ENCODE measurements around the gene AUTS2.

AUTS2 gene

DNA sequence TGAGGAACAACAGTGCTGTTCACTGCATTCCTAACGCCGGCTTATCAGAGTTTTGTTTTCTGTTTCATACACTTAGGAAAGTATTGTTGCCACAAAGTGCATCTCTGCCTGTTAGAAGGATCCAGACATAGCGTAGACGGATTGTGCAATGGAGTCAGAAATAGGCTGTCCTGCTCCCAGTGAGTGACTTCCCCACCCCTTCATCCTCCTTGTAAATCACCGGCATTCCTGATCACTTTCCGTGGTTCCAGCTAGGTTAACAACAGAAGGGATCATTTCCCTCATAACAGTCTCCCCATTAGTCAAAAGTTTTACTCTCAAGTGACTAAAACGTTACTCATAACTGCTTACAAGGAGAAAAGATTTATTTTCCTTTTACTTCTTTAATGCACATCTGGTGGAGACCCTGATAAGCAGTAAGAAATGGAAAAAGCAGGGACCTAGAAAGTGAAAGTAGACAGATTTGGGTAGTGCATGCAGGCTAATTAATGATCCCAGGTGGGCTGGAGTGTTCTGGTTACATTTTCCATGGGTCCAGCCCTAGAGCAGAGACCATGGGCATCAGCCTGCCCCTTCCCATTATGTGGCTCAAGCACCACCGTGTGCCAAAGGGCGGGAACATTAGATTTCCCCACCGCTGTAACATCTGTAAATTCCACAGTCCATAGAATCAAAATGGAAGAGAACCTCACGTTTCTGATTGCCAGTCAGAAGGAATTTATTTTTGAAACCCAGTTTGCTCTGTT is 1138.6 kb downstream of the AUTS2 start:
- in situ Hi-C loops (cut with MboI; ENCODE audit: low sequenced_read_pairs): no loop called here

DNA sequence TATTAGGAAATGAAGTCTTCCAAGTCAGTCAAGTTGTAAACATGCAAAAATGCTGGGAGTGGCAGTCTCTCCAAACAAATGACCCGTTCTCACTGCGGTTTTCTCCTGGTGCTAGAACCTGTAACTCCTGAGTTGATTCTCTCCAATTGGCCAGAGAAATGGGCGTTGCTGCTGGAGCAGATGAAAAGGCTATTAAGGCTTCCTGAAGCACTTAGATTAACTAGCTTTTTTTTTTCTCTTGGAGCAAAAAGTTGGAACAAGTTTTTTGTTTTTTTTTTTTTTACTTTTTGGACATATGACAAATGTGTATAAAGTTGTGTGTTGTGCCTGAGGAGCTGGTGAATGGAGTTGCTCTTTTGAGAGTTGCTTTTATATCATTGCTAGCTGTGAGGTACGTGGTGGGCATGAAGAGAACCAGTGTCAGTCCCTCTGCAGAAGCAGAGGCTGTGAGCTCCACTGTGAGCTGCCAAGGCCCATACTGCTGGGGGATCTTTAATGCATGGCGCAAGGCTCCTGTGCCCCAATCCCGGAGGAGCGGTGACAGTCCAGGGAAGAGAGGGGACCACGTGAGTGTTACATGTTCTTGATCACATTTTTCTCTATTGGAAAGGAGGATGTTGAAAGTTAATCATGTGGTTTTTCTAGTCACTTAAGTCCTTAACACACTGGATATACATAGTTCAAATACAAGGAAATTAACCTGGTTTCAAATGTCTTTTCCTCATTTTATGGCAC is 1140.0 kb downstream of the AUTS2 start:
- in situ Hi-C loops (cut with MboI; ENCODE audit: low sequenced_read_pairs): no loop called here

DNA sequence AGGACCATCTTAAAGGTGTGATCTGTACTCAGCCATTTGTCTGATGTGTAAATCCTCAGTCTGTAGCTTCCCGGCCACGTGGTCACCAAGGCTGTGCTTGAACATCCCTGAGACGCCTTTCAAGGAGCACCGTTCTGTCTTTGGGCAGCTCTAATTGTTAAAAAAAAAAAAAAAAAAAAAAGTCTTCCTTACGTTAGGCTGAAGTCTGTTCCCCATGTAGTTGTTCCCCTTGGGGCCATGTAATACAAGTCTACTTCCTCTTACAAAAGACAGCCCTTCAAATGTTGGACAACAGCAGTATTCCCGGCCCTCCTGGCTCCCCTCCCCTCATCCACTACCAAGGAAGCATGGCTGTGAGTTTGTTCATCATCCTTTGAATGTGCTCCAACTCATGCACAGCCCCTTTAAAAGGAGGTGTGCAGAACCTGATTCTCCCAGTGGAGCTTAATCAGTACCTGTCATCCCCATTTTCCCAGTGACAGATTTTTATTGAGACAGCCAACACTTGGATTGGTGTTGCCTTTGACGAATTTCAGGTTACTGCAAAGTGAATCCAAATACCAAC is 1141.5 kb downstream of the AUTS2 start:
- in situ Hi-C loops (cut with MboI; ENCODE audit: low sequenced_read_pairs): no loop called here

DNA sequence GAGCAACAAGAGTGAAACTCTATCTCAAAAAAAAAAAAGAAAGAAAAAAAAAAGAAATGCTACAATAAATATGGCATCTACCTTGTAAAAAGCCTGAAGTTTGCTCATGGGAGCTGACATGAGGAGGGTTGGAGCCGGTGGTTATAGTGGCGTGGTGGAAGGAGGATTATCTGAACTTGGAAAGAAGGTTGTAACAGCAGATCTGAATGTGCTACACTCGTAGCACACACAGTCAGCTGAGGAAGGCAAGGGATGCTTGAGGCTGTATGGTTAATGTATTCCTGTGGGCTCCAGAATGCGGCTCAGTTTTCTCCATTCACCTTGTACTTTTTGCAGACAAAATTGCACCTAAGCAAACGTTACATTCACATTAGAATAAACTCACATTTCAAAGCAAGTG is 1143.4 kb downstream of the AUTS2 start:
- in situ Hi-C loops (cut with MboI; ENCODE audit: low sequenced_read_pairs): no loop called here

DNA sequence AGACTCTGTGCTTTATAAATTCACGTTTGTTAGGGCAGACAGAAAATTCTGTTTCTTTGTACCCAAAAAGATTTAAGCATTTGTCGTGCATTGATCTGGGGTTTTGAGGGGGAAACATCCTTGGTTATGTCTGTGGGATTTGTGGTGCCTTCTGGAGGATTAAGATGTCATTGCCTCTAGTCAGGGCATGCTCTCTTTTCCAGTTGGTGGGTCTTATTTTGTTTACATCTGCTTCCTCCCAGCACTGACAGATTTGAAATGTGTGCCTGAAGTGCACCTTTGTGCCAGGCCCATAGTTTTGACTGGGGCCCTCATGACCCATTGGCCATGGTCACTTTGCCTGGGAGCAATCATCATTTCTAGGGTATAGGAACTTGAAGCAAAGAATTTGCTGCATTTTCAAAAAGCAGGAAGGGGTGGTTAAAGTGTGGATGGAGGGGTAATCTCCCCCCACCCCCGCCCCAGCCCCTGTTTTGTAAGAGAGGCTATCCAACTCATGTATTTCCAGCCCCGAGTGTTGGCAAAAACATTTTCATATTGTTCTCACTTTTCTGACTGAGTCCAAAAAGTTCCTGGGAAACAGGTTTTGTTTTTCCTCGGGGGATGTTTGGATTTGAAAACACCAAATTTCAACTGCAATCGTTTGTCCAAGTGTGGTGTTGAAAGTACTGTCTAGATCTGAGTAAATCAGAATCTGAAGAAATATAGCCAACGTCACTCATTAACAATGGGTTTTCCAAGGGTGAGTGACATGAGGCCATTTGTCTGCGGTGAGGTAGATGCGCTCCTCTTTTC is 1145.5 kb downstream of the AUTS2 start:
- in situ Hi-C loops (cut with MboI; ENCODE audit: low sequenced_read_pairs): no loop called here

DNA sequence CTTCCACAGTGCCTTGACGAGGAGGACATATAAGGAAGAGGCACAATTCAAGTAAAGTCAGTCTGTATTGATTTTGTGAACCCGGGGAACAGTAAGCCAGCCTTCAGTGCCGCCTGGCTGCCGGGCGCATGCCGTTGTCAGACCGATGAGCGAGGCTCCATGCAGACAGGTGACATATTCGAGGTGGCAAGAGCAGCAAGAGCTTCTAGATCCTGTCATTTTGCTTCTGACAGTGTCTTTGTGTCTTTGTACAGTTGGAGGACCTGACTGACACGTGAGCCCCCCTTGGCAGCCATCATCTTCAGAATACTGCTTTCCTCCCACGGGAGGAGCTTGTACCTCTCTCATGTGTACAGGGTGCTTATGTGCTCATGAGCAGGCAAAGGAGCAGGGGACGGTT is 1146.2 kb downstream of the AUTS2 start:
- in situ Hi-C loops (cut with MboI; ENCODE audit: low sequenced_read_pairs): no loop called here

DNA sequence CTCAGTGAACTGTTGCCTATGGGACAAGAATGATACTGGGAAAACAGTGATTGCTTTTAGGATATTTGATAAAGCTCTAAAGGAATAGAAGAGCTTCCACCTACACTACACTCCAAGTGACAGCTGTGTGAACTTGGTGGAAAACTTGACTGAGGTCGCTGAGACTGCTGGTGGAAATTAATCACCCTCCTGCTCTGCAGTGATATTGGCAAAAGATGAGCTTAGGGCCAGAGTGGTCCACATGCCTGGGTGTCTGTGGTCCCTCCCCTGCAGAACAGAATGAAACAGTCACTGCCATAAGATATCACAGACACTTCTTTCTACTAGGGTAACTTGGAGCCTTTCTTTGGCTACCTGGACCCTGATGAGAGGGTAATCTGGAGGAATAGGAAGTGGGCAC is 1151.6 kb downstream of the AUTS2 start:
- in situ Hi-C loops (cut with MboI; ENCODE audit: low sequenced_read_pairs): no loop called here

DNA sequence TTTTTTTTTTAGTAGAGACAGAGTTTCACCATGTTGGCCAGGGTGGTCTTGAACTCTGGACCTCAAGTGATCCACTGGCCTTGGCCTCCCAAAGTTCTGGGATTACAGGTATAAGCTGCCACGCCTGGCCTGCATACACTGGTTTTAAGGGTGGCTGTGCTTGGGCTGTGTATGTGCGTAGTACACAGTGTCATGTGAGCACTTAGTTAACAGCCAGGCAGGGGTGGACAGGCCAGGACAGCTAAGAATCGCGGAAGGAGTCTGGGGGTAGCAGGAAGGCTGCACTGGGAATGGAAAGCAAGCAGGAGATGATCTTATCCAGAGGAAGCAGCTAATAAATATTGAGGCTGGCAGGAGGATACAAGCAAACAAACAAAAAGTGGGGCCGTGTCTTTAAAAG is 1153.6 kb downstream of the AUTS2 start:
- in situ Hi-C loops (cut with MboI; ENCODE audit: low sequenced_read_pairs): no loop called here

DNA sequence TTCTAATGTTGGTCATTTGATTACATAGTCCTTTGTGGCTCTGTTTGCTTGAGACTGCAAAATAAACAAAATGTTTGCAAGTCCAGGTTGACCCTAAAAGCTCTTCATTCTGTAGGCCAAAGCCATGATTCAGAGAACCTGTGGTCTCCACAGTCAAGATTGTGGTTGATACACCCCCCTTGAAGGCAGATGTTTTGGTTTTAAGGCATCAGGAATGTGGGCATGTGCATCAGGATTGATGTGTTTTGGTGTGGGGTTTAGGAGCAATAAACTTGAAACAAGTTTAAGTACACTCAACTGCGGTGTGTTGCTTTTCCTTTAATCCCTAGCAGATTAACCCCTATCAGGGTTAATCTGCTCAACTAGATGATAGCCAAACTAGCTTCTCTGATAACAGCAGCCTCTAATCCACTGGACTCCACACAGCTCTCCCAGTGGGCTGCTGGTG is 1154.5 kb downstream of the AUTS2 start:
- in situ Hi-C loops (cut with MboI; ENCODE audit: low sequenced_read_pairs): no loop called here

DNA sequence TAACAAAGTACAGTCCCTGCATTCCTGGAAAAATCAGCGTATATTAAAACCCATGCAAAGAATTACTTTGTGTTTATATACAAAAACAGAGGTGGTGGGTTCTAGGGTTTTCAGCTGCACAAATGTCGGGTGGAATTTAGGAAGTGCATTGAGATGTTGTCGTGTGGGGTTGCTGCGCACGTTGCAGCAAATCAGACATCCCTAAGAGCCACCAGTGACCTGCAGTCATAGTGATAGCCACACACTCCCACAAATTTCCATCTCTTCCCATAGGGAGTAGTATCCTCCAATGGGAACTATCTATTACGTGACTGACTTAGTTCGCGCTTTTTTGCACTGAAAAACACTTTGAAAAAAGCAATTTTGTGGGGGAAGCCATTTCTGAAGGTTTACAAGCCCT is 1158.5 kb downstream of the AUTS2 start:
- in situ Hi-C loops (cut with MboI; ENCODE audit: low sequenced_read_pairs): no loop called here

DNA sequence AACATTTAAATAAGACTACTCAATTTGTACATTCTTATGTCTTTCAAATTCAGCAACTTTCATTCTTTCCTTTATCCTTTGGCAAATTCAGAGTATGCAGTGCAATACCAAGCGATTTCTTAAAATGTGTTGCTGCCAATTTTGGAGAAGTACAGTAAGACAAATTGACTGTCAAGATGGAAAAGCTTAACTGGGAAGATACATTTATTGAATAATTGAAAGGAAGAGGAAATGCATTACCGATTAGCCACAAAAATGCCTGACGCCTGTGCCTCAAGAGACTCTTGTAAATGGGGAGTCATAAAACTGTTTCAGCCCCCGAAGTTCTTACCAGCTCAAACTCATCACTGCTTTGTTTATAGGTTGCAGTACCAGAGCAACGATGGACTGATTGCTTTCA is 1160.4 kb downstream of the AUTS2 start:
- in situ Hi-C loops (cut with MboI; ENCODE audit: low sequenced_read_pairs): no loop called here

DNA sequence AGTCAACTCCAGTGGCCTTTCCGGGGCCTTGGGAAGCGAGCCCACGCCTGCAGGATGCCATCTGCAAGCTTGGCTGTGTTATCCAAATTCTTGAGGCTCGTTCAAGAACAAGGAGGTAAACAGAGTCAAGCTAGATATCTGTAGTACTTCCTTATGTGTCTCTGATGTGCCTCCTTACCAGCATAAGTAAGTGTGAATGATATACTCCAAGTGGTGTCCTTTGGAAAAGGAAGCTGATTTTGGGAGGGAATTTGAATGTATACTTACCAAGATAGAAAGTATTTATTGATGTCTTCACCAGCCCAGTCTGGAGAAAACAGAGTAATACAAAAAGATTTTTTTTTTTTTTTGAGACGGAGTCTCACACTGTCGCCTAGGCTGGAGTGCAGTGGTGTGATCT is 1161.4 kb downstream of the AUTS2 start:
- in situ Hi-C loops (cut with MboI; ENCODE audit: low sequenced_read_pairs): no loop called here

DNA sequence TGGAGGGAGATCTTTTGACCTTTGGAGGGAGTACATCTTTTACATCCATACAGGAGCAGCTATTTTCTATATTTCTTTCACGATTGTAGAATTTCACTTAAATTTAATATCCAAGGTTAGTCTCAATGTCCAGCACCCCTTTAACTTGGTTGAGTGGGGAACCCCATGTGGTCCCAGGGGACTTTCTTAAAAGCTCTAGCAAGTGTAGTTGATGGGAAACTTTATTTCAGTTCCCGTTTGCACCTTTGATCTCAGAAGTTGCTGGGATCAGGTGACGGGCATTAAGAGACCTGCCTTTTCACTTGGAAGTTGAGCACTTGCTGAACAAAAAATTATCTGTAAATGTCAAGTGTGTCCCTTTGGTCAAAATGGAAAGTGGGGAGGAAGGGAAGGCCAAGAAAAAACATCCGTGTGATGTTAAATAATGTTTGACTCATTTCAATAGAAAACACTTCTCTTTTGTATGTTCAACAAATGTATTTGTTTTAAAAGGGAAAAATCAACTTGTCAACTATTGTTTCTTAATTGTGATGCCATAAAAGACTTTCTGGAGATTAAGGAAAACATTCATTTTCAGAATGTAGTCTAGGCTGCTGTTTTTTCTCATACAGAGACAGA is 1163.5 kb downstream of the AUTS2 start:
- in situ Hi-C loops (cut with MboI; ENCODE audit: low sequenced_read_pairs): no loop called here

DNA sequence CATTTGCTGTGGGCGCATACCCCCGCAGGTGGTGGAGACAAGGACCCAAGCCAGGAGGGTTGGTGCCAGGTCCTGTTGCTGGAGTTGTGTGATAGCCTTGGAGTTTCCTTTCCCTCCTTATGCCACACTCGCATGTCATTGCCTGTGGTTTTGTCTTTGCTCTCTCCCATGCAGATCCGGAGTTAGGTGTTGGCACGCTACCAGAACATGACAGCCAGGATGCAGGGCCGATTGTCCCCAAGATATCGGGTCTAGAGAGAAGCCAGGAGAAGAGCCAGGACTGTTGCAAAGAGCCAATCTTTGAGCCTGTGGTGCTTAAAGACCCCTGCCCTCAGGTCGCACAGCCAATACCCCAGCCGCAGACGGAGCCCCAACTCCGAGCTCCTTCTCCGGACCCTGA is 1164.4 kb downstream of the AUTS2 start:
- in situ Hi-C loops (cut with MboI; ENCODE audit: low sequenced_read_pairs): no loop called here

DNA sequence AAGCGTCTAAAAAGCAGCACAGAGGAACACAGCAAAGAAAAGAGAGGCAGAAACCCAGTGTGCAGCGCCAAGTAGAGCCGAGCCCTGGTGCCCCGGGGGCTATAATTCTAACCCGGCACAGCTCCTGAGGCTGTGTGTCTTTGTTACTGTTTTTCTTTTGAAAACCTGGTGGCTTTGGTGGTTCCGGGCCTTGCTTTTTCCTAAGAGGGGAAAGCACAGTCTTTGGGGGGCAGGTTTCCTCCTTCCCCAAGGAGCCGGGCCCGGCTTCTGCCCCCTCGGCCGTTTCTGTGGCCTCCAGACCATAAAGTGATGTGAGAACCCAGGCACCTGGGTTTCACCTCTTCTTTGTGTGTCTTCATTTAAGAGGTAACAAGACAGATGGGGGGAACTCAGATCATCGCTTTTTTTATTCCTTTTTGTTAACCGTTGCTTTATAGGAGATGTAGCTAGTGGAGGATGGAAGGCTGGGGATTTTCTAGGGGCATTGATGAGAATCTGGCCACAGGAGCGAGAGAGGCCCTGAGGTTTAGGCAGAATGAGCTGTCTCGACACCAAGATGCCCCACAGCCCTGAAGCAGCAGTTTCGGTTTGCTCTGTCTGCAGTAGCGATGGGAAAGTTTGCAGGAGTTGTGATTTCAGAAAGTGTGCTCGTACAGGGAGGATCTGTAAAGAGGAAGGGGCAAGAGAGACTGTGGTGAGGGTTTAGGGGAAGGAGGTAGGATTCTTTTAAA is 1165.9 kb downstream of the AUTS2 start:
- in situ Hi-C loops (cut with MboI; ENCODE audit: low sequenced_read_pairs): no loop called here

DNA sequence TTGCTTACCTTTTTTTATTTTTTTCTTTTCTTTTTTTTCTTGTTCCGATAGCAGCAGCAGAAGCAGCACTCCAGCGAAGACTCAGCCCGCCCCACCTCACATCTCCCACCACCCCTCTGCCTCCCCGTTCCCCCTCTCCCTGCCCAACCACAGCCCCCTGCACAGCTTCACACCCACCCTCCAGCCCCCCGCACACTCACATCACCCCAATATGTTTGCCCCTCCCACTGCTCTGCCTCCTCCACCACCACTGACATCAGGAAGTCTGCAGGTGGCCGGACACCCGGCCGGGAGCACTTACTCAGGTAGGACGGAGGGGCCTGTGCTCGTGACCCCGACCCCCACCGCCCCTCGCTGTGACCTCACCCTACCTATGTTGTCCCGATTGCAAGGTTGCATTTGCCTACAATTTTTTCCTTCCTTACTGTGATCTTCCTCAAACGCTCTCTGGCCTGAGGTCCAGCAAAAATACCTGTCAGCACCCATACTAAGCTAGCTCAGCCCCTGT is 1166.5 kb downstream of the AUTS2 start:
- in situ Hi-C loops (cut with MboI; ENCODE audit: low sequenced_read_pairs): no loop called here

DNA sequence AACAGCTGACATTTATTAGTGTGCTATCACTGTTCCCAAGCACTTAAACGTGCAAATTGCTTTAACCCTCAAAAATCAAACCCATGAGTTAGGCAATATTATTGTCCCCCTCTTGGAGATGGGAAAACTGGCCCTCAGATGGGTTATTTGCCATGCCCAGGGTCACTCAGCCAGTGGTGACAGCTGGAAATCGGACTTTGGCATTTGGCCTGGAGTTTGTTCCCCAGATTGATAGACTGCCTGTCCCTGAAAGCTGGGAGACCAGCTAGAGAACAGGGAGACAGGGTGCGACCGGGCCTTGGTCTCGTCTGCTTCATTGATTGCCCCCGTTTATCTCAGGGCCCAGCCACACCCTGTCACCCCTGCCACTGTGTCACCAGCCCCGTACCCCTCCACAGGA is 1167.4 kb downstream of the AUTS2 start:
- in situ Hi-C loops (cut with MboI; ENCODE audit: low sequenced_read_pairs): no loop called here

DNA sequence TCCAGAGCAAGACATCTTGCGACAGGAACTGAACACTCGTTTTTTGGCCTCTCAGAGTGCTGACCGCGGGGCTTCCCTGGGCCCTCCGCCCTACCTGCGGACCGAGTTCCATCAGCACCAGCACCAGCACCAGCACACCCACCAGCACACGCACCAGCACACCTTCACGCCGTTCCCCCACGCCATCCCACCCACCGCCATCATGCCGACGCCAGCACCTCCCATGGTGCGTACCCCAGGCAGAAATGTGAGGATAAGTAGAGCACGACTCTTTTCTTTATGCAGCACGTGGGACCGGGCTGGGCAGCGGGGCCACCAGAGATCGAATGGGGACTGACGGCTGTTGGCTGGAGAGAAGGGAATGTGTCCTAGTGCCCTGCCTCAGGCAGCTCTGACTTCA is 1167.8 kb downstream of the AUTS2 start:
- in situ Hi-C loops (cut with MboI; ENCODE audit: low sequenced_read_pairs): no loop called here

DNA sequence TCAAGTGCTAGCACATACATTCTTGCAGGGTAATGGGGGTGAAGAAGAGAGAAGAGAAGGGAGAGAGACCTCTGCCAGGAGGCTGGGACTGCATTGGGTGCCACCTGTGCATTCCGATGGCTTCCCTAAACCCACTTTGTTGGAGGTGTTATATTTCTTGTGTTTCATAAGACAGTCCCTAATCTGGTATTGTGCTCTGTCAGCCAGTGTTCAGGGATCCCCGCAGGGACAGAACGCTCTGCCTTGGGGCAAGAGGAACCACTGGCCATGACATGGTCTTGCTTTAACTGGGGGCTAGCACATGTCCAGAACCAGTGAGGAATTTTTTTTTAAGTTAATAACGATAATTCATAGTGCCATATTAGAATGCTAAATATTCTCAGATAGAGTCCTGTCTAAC is 1168.4 kb downstream of the AUTS2 start:
- in situ Hi-C loops (cut with MboI; ENCODE audit: low sequenced_read_pairs): no loop called here

DNA sequence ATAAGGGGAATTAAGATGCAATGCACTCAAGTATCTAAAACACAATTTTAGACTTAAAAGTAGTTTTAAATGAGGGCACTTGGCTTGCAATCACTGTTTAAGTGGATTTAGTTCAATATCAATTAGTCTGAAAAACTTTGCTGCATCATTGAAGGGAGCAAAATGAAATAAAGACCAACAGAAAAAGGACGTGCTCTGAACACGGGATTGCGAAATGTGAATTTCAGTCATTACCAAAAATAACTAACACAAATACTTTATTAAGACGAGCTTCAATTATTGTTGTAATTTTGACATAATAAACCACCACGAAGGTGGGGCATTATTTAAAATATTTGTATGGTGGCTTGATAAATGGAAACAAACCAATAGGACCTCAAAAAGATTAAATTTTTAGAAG is 1171.9 kb downstream of the AUTS2 start:
- in situ Hi-C loops (cut with MboI; ENCODE audit: low sequenced_read_pairs): no loop called here

Data from HL-60/S4 treated with retinoic acid at 250 ng/mL for 4 days and 3 days (cell line).